Stimulated activated CD8-positive, alpha-beta memory T cell treated with anti-CD3 and anti-CD28 coated beads, Interleukin-2, amount 100 ng/mL, for 48 hours (primary cell): Measurements from ENCODE around the gene FARP2.
"Not testable (repeated sequence)": the region's sequence is repeated elsewhere in the genome, so short reads cannot be mapped to it uniquely, and the experiment has no call there.

ENCODE experiments used
- DNase-seq, 2 donors: peaks; one replicate each; pipeline ENCODE4 v3.0.0-alpha.2; 2020; ENCODE audit warnings: low read depth in 2 of 2

FARP2 gene

DNA sequence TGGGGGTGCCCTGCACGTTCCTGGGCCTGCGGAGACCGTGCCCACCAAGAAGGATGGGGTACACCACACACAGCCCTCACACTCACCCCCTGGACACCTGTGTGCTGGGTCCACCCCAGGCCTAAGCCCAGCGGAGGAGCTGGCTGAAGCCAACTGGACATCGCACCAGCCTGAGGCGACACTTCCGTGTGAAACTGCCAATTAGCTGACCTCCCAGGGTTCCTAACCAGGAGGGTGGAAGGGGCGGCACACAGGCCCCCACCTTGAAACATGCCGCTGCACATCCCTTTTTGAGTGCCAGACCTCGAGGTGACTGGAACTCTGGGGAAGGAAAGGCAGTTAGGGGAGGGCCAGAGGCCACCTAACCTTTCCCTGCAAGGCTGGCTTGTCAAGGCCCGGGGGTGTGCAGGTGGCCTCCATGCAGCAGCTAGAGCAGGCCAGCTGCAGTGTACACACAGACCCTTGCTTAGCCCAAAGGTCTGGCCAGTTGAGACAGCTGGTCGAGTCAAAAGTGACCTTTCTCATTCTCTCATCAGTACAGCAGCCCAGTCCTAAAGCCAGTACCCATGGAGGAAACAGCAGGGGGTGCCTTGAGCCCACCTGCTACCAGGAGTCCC, 147.8 kb downstream of the FARP2 start:
- DNase-seq = no peak

DNA sequence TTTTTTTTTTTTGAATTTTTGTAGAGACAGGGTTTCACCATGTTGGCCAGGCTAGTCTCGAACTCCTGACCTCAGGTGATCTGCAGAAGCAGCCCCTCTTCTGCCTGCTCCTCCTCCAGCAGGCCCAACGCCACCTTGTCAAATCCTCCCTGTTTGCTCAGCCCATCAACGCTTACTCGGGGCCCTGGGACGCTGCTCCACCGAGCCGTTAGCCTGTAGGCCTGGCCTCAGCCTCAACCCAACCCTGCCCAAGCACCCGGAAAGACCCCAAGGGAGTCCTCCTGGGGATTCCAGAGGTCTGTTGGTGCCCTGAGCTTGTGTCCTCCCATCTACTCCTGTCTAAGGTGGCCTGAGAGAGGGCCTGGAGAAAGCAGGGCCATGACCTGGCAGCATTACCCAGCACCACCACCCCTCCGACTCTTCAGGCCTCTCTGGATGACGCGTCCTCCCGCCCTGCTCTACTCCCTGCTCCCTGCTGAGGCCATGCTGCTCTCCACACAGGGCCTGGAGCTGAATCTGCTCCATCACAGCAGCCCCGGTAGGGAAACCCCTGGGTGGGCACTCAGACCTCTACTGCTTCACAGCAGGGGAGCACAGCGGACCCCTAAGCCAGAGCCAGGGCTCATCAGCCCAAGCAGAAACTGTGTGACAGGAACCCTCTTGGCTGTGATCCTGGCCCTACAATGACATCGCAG, 149.1 kb downstream of the FARP2 start:
- DNase-seq = no peak

DNA sequence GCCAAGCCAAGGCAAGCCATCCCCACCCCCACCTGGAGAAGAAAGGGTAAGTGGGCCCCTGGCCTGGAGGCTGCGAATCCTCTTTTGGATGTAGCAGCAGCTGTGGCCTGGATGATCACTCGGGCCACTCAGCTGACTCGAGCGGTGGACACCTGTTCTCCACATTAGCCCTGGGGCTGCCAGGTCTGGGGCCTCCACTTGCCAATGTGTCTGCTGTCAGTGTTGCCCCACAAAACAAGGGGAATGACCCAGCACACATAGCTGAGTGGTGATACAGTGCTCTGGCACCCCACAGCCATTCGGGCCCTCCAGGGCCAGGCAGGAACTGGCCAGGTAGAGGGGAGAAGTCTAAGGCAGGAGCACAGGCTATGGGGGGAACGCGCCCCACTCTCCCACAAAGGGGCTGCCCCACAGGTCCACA, 149.7 kb downstream of the FARP2 start:
- no peak for DNase-seq

DNA sequence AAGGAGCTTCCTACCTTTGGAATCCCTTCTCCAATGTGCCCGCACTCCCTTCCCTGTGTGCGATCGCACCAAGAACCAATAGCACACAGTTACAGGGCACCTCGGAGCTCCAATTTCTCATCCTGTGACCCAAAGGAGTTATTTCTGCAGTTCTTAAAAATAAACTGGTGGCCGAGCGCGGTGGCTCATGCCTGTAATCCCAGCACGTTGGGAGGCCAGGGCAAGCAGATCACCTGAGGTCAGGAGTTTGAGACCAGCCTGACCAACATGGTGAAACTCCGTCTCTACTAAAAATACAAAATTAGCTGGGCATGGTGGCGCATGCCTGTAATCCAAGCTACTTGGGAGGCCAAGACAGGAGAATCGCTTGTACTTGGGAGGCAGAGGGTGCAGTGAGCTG, 150.2 kb downstream of the FARP2 start:
- not testable (repeated sequence) for DNase-seq

DNA sequence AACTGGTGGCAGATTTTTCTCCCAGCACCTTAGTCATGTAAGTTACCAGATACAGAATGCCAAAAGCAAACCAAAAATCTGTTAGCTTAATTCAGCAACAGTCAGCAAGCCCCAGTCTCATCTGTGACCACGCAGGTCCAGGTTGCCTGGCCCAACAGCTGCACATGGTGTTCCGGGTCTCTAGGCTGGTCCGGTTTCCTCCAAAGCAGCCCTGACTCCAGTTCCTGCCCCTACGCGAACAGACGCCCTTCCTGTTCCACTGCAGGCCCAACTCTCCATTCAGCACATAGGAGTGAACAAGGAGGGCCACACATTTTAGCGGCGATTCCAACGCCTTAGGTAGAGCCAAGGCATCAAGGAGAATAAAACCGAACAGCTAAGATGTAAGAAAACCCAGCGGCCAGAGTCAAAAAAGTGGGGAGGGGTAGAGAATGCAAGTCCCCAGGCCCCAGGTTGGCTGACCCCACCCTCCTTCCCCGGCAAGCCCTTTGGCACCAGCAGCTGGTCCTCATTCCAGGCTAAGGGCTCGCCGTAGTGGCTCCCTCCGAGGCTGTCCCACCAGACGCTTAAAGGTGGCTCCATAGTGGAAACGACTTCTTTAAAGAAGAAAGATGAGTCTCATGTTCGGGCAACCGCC, 150.8 kb downstream of the FARP2 start:
- no peak for DNase-seq

DNA sequence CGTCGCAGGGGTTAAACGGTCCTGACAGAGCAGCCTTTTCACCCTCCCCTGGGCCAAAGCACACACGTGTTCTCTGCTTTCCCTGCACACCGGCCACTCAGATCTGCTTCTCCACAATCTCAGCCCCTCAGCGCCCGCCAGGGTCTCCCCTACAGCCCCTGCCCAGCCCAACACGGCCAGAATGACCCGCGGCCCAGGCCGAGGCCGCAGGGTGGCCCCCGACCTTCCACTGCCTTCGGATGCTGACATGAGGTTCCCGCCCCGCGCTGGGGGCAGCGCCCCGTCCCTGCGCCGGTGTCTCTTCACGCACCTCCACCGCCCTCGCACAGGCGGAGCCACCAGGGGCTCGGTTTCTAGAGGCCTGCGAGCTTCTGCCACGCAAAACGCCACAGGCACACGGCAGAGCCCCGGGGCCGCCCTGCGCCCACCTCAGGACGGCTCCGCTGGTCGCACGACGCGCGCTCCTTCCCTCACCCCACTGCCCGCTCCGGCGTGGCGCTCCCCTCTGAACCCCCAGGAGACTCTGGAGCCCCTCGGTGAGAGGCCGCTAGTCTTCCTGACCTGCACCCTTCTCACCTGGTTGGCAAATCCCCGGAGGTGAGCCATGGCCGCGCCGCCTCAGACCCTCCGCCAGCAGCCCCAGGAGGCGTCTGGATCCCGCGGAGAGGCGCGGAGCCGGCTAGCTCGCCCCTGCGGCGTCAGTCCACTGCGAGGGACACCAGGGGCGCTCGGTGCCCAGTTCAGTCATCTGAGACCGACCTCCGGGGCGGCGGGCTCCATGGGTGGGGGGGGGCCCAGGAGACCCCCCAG, 151.6 kb downstream of the FARP2 start:
- DNase-seq = peak in 1 of 2 donors; percentile 13

DNA sequence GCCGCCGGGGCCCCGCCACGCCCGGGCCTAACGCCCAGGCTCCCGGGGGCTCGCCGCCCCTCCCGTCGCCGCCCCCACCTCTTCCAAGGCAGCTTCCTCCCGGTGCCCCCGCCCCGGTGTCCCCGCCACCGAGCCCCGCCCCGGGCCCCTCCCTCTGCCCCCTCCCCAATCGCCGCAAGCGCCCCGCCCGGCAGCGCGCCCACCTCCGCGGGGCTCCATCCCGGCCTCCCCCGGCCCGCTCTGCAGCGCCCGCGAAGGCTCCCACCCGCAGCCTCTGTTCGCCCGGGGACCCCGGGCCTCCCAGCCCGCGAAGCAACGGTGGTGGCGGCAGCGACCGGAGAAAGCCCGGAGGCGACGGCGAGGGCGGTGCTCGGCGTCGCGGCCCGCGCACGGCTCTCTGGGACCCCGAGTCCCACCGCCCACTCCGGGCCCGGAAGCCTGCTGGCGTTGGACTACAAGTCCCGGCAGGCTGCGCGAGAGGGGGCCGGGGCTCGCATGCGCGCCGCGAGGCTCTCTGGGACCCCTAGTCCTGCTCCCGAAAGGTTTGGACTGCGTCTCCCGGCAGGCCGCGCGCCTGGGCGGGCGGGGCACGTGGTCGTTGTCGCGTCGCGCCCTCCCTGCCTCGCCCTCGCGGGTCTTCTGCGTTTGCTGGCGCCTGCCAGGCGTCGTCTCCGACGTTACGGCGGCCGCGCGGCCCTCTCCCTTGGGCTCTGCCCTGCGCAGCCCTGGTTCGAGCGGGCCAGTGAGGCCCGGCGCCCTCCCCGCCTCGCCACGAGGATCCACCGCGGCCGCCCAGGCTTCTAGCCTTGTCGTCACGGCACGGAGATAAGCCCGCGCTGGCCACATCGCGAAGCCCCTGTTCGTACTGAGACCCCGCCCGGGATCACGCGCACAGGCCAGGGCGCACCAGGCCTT, 152.4 kb downstream of the FARP2 start, which contains the start of gene STK25:
STK25 (minus strand) TSS at position 345 of the 915 bp plus-strand sequence. CDS start 549 bp downstream, outside the sequence.
- DNase-seq = peak; percentile 96 to 97

DNA sequence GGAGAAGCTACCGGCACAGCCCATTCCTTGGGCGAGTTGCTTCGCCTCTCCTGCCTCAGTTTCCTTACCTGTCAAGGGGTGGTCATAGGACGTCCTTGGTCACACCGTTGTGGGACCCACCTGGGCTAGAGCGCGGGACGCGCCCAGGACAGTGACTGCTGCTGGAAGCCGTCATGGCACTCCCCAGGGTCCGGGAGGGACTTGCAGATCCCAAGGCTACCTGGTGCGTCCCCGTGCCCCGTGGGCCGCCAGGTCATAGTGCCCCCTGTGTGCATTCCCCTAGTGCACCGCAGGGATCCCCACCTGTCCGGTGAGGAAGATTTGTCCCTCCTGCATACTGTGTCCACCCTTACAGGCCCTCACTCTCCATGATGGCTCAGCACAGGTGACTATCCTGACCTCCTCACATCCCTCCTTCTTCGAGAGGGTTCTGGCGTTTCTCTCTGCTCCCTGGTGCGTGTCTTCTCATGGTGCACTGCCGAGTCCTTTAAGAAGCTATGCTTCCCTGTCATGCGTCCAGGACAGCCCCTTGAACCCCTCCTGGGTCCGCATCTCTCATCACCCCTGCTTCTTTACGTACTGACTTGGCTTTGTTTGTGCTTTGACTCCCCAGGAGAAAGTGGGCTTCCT, 153.2 kb downstream of the FARP2 start:
- no peak for DNase-seq

DNA sequence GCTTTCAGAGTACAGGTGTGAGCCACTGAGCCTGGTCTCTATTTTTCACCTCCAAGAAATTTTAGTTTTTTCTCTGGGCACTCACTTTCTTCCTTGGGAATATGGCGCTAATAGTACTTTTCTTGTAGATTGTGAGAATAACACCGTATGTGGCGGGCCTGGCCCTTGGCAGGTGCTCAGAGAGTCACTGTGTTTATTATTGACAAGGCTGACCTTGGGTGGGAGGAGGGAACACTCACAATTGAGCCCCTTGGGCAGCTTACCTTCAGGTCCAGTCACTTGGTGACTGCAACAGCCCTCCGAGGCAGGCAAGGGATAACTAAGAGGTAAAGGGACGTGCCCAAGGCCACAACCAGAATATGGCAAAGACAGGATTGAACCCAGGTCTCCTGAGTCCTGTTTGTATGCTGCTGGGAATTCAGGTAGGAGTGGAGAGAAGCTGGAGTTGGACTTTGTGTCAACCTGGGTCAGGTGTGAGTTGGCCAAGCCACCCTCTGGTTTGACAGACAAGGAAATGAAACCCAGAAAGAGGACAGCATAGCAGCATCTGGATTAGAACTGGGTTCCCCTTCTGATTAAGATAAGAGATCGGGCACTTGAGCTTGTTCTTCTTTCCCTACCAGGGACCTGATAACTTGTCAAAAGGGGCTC, 155.1 kb downstream of the FARP2 start:
- no peak for DNase-seq

DNA sequence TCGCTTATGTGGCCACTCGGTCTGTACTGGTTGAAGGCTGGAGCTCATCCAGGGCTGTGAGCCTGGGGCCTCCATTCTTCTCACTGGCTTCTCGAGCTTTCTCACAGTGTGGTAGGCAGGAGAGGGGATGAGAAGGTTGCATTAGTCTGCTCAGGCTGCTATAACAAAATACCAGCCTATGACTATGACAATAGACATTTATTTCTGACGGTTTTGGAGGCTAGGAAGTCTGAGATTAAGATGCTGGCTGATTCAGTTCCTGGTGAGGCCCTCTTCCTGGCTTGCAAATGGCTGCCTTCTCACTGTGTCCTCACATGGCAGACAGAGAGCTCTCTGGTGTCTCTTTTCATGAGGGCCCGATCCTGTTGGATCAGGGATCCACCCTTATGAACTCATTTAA, 158.5 kb downstream of the FARP2 start:
- no peak for DNase-seq

DNA sequence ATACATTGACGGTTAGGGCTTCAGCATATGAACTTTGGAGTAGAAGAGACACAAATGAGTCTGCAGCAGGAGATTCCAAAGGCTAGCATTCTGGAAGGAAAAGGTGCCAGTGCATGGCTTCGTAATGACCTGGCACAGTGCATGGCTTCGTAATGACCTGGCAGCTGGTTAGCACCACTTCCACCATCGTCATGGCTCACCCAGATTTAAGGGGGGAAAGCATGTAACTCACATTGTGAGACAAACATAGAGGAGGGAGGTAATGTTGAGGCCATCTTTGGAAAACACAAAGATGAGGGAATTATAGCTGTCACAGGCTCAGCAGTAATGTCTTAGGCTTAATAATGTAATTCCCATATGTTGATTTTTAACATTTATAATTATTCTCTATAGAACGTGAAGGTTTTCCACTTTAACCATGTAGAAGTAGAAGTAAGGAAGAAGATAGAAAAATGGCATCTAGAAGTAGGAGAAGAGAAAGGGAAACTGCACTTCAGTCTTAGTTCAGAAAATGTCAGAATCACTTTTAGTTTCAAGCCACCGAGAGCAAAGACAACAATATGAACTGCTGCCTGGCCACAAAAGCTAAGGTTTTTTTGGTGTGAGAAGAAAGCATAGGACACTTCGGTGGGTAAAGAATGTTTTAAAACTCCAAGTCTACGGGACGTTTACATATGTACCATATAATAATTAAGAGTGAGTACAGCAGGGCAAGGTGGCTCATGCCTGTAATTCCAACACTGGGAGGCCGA, 159.1 kb downstream of the FARP2 start:
- DNase-seq = no peak

DNA sequence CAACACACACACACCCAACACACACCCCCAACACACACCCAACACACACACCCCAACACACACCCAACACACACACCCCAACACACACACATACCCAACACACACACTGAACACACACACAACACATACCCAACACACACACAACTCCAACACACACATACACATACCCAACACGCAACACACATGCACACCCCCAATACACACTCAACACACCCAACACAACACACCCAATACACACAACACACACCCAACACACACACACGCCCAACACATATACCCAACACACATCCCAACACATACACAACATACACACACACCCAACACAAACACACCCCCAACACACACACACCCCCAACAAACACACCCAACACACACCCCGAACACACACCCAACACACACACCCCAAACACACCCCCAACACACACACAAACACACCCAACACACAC, 160.5 kb downstream of the FARP2 start:
- no peak for DNase-seq

DNA sequence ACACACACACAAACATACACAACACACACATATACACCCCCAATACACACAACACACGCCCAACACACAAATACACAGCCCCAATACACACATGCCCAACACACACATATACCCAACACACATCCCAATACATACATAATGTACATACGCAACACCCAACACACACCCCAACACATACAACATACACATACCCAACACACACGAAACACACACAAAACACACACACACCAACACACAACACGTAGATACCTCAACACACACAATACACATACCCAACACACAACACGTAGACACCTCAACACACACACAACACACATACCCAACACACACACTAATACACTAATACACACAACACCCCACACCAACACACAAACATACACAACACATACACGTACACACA, 161.2 kb downstream of the FARP2 start:
- DNase-seq = no peak

DNA sequence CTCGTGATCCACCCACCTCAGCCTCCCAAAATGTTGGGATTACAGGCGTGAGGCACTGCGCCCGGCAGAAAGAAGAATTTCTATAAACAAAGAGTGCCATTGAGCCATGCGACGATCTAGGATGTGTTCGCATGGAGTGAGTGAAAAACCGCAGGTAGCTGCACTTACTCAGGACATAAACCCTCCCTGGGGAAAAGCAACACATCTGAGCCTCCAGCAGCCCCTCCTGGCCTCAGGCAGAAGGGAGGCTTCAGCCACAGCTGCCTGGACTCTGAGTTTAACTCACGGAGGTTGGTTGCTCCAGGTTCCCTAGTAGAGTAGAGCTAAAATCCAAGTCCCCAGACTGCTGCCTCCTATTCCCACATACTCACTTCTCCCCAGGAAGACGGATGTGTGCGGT, 163.6 kb downstream of the FARP2 start:
- DNase-seq = no peak

DNA sequence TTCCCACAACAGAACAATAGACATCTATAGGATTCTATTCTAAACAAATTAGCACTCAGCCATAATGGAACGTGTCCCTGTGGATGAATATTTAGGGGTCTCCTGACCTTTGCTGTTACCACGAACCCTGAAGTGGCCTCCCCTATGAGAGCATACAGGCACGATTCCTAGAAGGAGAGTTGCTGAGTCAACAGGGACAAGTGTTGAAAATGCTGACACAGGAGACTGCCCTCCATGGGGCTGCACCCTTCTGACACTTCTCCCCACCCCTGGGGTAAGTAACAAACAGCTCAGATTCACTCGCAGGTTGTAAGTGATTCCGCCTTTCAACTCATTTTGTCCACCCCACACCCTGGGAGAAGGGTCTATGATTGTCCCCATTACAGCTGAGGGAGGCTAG, 166.4 kb downstream of the FARP2 start:
- DNase-seq = no peak

DNA sequence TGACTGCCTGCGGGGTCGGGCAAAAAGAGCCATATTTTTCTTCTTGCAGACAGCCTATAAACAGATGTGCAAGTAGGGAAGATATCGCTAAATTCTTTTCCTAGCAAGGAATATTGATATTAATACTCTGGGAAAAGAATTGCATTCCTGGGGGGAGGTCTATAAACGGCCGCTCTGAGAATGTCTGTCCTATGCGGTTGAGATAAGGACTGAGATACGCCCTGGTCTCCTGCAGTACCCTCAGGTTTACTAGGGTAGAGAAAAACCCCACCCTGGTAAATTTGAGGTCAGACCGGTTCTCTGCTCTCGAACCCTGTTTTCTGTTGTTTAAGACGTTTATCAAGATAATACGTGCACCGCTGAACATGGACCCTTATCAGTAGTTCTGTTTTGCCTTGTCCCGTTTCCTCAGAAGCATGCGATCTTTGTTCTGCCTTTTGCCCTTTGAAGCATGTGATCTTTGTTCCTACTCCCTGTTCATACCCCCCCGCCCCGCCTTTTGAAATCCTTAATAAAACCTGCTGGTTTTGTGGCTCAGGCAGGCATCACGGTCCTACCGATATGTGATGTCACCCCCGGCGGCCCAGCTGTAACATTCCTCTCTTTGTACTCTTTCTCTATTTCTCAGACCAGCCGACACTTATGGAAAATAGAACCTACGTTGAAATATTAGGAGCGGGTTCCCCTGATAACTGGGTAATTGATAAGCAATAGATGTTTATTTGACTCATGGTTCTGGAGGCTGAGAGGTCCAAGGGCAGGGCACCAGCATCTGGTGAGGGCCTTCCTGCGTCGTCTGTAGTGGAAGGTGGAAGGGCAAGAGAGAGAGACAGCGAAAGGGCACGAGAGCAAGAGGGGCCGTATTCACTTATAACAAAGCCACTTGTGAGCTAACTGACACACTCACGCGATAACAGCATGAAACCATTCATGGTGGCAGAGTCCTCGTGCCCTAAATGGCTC, 170.0 kb downstream of the FARP2 start:
- DNase-seq = not testable (repeated sequence)

DNA sequence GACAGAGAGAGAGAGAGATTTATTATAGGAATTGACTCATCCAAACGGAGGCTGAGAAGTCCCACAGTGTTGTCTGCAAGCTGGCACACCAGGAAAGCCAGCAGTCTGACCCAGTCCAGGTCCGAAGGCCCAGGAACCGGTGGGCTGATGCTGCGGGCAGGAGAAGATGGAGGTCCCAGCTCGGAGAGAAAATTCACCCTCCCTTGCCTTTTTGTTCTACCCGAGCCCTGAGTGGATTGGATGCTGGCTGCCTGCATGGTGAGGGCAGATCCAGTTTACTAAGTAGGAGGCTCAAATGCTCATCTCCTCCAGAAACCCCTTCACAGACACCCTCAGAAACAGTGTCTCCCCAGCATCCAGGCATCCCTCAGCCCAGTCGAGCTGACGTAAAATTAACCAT, 174.5 kb downstream of the FARP2 start:
- no peak for DNase-seq

DNA sequence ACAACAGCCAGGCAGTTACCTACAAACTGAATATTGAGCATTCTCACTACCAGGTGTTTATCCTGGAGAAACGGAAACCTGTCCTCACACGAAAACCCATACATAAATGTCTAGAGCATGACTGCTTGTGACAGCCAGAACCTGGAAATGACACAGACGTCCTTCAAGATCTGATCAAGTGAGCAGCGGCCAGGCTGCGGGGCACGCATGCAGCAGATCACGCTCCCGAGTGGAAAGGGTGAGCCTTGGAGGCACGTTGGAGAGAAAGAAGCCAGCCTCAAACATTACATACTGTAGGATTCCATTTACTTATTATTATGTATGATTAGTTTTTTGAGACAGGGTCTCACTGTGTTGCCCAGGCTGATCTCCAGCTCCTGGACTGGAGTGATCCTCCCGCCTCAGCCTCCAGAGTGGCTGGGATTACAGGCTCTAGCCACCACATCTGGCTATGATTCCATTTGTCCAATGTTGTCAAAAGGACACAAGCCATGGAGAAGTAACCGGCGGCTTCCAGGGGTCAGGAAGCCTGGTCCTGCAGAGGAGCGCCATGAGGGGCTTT, 175.2 kb downstream of the FARP2 start:
- DNase-seq = no peak
